WERI-Rb-1 (cell line): ENCODE results near the gene PSD.

Source experiments
- DNase-seq: peaks from one replicate; pipeline ENCODE4 v3.0.0-alpha.2; 2020
- H3K27ac ChIP-seq: fragments of 250-450 bp; sonication (Bioruptor Pico); 2 replicates; pipeline ENCODE4 v1.5.1; 2020; ENCODE audit warnings: mild to moderate bottlenecking, moderate library complexity
- H3K27me3 ChIP-seq: fragments of 250-450 bp; sonication (Bioruptor Pico); 2 replicates; pipeline ENCODE4 v1.5.1; 2021; ENCODE audit warnings: mild to moderate bottlenecking, low read depth, moderate library complexity; ENCODE audit not compliant: insufficient read depth, severe bottlenecking
- H3K36me3 ChIP-seq: fragments of 250-450 bp; sonication (Bioruptor Pico); 2 replicates; pipeline ENCODE4 v1.5.1; 2020; ENCODE audit warnings: mild to moderate bottlenecking, moderate library complexity
- H3K4me3 ChIP-seq: 2 replicates; pipeline ENCODE4 v1.5.1; 2011; ENCODE audit warnings: low read depth, mild to moderate bottlenecking, control low read depth, low read length
- H3K9me3 ChIP-seq: fragments of 250-450 bp; sonication (Bioruptor Pico); 2 replicates; pipeline ENCODE4 v1.5.1; 2021; ENCODE audit warnings: mild to moderate bottlenecking, moderate library complexity; ENCODE audit not compliant: severe bottlenecking
- CTCF ChIP-seq: IDR thresholded peaks from 2 replicates; pipeline ENCODE4 v1.5.1; 2011; ENCODE audit warnings: low read depth, mild to moderate bottlenecking, control low read depth, inconsistent platforms, low read length

Gene PSD

DNA sequence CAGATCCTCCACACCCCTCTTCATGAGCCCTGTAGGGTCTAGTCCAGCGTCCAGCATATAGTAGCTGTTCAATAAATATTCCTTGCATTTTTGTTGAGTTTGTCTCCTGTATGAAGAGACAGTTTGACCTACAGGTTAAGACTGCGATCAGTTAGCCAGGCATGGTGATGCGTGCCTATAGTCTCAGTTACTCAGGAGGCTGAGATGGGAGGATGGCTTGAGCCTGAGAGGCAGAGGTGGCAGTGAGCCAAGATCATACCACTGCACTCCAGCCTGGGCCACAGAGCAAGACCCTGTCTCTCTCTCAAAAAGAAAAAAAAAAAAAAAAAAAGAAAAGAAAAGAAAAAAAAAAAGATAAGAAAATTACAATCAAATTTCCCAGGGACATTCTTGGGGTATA lies 18.9 kb upstream of the PSD start:
- Histone ChIP-seq H3K4me3 (no peak overlapping the region), H3K36me3 (no peaks in the 10 kb centered on the region), H3K9me3 (no peaks in the 10 kb centered on the region), H3K27me3 (no peaks in the 10 kb centered on the region), H3K27ac (no peak overlapping the region)
- no peak for TF ChIP-seq CTCF
- no peak for DNase-seq

- Histone ChIP-seq H3K27me3 (no peaks in the 10 kb centered on the region), H3K27ac (no peak overlapping the region), H3K36me3 (peaks cover 2% of the 10 kb centered on the region; the same call in 1 of the 2 replicates), H3K4me3 (no peak overlapping the region), H3K9me3 (no peaks in the 10 kb centered on the region)
- TF ChIP-seq CTCF, result no peak
- DNase-seq, result no peak
Observed at GRCh38 chr10:102436312-102436711, 17.7 kb upstream of the PSD start.

DNA sequence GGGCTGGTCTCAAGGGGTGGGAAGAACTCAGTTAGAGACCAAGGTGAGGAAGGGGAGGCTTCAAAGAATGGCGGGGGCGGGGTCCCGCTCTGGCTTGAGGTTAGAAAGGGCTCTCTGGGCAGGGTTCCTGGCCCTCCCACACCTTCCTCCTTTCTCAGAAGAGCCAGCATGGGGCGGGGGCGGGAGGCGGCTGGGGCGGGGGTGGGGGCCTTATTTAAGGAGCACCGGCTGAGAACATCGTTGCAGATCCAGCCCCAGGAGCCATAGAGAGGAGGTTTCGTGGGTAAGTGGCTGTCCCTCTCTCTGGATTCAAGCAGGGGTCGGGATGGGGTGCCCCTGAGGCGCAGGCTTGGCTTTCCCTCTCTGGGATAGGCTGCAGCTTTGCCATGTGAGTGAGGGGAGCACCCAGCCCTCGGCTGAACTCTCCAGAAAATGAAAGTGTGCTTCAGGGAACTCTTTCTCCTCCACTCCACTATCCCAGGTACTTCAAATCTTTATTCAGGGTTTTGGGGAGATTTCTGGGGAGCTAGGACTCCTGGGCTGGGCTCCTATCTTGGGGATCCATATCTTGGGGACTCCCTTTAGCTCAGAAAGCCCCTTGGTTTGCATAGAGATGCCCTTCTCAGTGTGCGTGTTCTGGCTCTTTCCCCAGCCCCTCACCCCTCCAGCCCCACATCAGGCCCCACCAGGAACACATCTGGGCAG lies 17.1 kb upstream of the PSD start:
- no peaks in the 10 kb centered on the region for H3K9me3 ChIP-seq
- DNase-seq, result no peak
- H3K36me3 ChIP-seq, result peaks cover 7% of the 10 kb centered on the region
- no peak overlapping the region for H3K27ac ChIP-seq
- no peak for TF ChIP-seq CTCF
- no peak overlapping the region for H3K4me3 ChIP-seq
- no peaks in the 10 kb centered on the region for H3K27me3 ChIP-seq

DNA sequence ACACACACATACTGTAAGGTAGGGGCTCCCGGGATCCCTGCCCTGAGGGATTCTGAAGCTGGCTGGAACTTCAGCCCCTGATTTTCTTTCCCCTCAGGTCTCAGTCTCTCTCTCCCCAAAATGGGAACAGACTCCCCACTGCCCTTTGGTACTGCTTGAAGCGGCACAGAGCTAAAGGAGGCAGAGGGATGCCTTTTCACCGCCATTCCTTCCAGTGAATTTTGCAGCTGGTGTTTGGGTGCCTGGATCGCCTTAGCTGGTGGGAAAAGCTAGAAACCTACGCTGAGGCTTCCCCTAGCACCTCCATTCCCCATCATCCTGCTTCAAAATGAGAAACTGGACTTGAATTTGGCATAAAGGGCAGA lies 16.5 kb upstream of the PSD start:
- H3K9me3 ChIP-seq, result no peaks in the 10 kb centered on the region
- no peak for DNase-seq
- H3K4me3 ChIP-seq, result no peak overlapping the region
- no peaks in the 10 kb centered on the region for H3K27me3 ChIP-seq
- TF ChIP-seq CTCF, result no peak
- peaks cover 8% of the 10 kb centered on the region for H3K36me3 ChIP-seq
- H3K27ac ChIP-seq, result no peak overlapping the region

DNA sequence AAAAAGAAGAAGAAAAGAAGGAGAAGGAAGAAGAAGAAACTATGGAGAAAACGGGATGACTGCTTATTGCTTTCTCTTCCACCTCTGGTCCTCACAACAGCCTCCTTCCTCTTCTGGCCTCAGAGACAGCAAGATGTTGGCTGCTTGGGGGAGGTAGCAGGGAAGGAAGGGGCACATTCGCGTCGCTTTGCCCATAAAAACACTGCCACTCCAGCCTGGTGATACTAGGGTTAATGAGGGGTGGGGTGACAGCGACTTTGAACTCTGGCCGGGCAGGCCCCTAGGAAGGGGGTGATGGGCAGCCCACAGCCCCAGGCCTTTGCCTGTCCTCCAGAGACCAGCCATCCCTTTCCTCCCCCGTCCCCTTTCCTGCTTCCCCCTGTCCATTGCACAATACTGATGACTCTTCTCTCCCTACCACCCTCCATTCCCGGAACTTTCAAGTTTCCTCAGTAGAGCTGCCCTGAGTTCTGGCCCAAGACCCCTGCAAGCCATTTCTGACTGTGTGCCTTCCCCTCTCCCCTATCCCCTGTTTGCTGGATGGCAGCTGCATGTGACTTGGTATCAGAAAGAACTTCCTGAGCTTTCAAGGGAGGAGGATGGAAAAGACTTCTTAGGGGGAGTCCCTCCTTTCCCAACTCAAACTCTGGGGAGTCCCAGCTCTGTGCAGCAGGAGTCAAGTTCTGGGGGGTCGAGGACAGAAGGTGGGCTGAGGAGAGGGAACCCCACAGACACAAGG lies 16.0 kb upstream of the PSD start:
- no peak for DNase-seq
- Histone ChIP-seq H3K9me3 (no peaks in the 10 kb centered on the region), H3K27me3 (no peaks in the 10 kb centered on the region), H3K36me3 (peaks cover 8% of the 10 kb centered on the region), H3K4me3 (no peak overlapping the region), H3K27ac (no peak overlapping the region)
- no peak for TF ChIP-seq CTCF

DNA sequence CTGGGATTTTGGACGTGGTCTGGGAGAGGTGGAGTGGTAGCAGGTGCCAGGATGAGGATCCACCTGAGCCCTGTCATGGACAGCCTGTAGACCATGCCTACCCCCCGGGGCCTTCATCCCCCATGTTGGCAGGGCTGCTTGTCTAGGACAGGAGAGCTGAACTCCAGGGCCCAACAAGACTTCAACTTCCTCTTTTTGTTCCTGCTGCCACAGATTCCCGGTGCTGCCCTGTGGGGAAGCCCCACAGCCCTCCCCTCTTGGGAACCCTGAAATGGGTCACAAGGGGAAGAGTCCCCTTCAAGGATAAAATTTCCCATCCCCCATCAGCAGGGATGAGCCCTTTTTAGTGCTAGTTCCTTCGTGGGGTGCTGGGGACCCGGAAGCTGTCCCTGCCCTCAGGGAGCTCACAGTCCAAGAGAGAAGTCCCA lies 15.0 kb upstream of the PSD start:
- no peaks in the 10 kb centered on the region for H3K27me3 ChIP-seq
- no peak for TF ChIP-seq CTCF
- H3K9me3 ChIP-seq, result no peaks in the 10 kb centered on the region
- peaks cover 8% of the 10 kb centered on the region for H3K36me3 ChIP-seq
- DNase-seq, result no peak
- no peak overlapping the region for H3K27ac ChIP-seq
- H3K4me3 ChIP-seq, result no peak overlapping the region
